GM18951 (cell line): ENCODE results near the gene GALNT13.

Experiments used
- POLR2A ChIP-seq: IDR thresholded peaks from 4 replicates; pipeline ENCODE4 v1.6.1; 2011; ENCODE audit warnings: mild to moderate bottlenecking; ENCODE audit not compliant: insufficient read length, insufficient read depth; ENCODE audit errors: extremely low read depth
- in situ Hi-C: fragments of 300-500 bp; cut with MboI; formaldehyde crosslinking; loops from one replicate; pipeline ENCODE4 v1.12.0; 2022; ENCODE audit warnings: low sequenced_read_pairs, mixed read lengths, inconsistent platforms; ENCODE audit not compliant: unreplicated experiment

GALNT13 gene

DNA sequence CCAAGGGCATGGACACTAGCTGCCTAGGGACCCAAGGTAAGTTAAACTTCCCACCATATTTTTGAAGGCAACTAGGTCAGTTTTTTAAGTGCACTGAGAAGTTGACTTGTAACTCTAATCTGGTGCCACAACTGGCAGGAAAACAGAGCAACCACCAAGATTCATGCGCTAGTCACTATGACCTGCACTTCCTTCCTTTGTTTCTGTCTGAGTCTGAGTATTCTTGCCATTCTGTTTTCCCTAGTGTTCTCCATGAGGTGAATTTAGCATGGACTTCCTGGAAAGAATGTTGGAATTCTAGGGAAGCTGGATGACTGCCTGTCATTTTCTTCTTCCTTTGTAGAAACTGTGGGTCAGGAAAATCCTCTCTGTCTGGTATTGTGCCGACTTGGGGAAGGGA lies 249.0 kb downstream of the GALNT13 start:
- in situ Hi-C loops = no loop called here

DNA sequence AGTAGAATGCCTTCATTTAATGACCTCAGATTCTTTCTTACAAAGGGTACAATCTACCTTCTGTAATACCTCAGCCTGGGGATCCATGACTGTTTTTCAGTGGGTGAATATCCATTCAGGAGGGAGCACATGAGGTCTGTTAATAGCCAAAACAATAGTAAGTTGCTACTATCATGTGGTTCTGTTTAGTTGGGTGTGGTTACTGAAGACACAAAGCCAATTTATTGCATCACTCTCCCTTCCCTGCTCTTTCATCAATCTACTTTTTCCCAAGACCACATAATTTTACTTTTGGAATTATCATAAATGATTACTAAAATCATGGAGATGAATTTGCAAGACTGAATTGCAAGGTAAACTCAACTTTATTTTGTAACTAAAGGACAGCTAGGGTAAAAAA lies 254.2 kb downstream of the GALNT13 start:
- in situ Hi-C loops = no loop called here

More for the DNA sequence above, 249.0 kb downstream of the GALNT13 start:
- no peak for TF ChIP-seq POLR2A

DNA sequence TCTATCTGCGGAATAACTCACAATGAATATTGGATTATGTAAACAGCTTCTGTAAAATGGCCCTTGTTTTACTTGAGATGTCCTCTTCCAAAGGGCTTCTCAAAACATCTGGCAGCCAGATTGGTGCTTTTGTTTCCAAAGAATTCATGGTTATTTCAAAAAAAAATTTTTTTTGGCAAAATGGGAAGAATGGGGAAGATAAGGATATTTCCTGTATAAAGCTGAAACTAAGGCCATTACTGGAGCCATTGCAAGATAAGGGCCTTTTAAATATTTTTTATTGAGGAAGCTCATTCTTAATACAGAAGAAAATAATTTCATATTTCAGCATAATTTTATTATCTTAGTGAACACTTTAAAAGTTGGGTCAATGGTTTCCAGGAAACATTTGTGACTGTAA lies 259.1 kb downstream of the GALNT13 start:
- in situ Hi-C loops = no loop called here
- TF ChIP-seq POLR2A = no peak

More for the DNA sequence above, 254.2 kb downstream of the GALNT13 start:
- no peak for TF ChIP-seq POLR2A

DNA sequence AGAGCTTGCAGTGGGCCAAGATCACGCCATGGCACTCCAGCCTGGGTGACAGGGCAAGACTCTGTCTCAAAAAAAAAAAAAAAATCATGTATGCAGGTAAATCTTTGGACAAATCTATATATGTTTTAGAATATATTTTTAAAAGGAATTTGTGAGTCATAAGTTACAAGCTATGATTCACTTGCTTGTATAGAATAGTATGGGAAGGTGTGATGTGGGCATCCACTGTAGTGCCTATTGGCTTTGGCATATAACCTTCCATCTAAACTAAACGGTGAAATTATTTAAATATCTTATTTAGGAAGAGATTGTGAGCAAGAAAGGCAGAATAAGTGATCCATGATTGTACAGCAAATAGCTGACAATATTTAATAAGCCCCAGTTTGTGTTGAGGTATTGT lies 261.1 kb downstream of the GALNT13 start:
- in situ Hi-C loops = no loop called here
- TF ChIP-seq POLR2A = no peak

DNA sequence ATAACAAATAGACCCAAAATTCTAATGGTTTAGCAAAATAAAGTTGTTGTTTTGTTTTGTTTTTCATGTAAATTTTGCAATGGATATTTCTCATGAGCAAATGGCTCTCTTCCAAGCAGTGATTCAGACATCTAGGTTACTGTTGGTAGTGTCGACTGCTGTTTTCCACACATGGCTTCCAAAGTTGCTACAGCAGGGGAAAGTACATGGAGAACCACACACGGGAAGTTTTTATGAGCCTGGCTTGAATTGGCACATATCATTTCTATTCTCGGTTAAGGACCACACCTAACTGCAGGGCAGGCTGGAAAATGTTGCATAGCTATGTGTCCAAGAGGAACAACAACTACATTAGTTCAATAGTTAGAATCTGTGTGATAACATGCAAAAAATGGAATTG lies 262.1 kb downstream of the GALNT13 start:
- in situ Hi-C loops = no loop called here
- TF ChIP-seq POLR2A = no peak

DNA sequence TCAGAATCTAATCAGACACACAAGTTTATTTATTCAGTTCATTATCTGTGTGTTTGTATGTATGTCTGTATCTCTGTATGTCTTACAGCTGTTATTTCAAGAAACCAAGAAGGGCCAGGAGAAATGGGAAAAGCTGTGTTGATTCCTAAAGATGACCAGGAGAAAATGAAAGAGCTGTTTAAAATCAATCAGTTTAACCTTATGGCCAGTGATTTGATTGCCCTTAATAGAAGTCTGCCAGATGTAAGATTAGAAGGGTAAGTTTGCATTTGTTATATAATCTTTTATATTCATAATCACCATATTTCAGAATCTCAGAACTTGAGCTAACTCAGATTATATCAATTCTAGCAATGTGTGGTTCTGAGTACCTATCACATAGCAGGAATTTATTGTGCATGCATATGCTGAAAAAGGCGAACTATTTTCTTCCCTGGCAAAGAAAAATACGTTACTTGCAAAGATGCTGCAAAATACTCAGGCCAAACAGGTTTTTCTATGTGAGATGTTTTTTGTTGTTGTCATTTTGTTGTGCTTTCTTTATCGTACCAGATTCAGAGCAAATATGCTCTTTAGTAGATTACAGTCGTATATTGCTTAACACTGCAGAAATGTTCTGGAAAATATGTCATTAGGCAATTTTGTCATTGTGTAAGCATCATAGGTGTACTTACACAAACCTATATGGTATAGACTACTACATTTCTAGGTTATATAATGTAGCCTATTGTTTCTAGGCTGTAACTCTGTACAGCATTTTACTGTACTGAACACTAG lies 268.7 kb downstream of the GALNT13 start:
- no peak for TF ChIP-seq POLR2A
- in situ Hi-C loops = no loop called here

DNA sequence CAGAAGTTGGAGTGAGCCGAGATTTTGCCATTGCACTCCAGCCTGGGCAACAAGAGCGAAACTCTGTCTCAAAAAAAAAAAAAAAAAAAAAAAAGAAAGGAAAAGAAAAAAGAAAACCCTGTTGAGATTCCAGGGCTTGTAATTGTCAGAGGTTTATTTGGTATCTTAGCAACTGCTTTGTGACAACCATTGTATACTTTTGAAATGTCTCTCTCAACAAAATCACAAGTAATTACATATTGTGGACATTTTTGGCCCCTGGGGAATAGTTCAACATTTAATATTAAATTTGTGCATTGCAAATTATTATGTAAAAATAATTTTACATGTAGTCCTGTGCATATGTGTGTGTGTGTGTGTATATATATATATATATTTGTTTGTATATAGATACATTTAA lies 270.8 kb downstream of the GALNT13 start:
- TF ChIP-seq POLR2A = no peak
- in situ Hi-C loops = no loop called here

DNA sequence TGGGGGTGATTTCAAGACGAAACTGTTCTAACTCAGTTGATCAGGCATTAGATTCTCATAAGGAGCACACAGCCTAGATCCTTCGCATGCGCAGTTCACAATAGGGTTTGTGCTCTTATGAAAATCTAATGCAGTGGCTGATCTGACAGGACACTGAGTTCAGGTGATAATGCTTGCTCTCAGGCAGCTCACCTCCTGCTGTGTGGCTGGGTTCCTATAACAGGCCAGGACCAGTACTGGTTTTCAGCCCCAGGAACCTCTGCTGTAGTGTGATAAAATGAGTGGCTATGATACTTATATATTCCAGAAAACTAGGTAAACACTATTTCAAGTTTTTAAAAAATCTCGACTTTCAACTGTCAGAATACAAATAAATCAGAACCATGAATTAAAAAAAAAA lies 271.4 kb downstream of the GALNT13 start:
- TF ChIP-seq POLR2A = no peak
- in situ Hi-C loops = no loop called here

DNA sequence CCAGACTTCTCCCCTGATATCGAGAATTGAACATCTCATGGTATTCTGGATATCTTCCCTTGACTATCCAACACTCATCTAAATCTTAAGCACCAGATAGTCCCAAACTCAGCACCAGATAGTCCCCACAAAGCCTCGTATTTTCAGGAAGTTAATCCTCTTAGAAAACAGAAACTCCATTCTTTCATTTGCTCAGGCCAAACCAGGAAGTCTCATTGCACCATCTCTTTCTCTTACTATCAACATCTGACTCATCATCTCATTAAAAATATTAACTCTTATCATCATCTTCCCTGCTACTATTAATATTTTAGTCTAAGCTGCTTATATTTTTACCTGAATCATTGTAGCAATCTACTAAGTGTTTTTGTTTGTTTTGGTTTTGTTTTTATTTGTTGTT lies 286.4 kb downstream of the GALNT13 start:
- in situ Hi-C loops = no loop called here
- TF ChIP-seq POLR2A = no peak

DNA sequence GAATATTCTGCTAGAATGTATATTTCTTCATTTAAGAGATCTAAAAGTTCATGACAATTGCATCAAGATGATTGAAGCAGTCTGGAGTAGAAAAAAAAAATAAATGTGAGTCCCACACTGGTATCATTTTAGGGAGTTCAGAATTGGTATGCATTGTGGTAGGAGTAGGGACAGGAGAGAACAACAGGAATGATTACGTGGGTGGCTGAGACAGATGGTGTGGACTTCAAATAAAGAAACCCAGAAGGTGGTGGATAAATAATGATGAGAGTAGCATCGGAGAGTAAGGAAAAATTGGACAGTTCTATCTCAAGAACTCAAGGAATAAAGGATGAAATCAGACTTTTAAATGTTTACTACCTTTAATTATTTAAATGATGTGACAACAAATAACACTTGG lies 289.6 kb downstream of the GALNT13 start:
- no peak for TF ChIP-seq POLR2A
- in situ Hi-C loops = no loop called here

DNA sequence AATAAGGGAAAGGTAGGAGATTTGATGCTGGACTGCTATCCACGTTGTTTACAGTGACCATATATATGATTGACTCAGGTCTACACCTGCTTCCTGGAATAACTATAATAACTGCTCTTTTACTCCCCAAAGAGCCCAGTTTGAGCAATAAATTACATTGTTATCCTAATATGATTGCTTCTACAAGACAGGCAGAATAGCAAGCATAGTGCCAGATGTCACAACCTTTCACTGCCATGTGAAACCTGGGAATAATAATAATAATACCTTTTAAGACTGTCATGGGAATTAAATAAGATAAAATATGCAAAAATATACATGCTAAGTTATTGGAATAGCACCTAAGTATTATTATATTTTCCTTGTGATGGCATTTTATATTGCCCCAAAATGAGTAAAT lies 298.7 kb downstream of the GALNT13 start:
- TF ChIP-seq POLR2A = no peak
- in situ Hi-C loops = no loop called here

DNA sequence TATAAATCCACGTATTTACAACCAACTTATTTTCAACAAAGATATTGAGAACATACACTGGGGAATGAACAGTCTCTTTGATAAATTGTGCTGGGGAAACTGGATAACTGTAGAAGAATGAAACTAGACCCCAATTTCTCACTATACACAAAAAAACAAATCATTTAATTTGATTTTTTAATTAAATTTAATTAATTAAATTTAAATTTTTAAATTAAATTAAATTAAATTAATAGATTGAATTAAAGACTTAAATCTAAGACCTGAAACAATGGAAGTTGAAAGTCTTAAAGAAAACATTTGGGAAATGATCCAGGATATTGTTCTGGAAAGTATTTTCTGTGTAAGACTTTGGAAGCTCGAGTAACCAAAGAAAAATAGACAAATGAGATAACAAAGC lies 301.4 kb downstream of the GALNT13 start:
- in situ Hi-C loops = no loop called here
- no peak for TF ChIP-seq POLR2A

DNA sequence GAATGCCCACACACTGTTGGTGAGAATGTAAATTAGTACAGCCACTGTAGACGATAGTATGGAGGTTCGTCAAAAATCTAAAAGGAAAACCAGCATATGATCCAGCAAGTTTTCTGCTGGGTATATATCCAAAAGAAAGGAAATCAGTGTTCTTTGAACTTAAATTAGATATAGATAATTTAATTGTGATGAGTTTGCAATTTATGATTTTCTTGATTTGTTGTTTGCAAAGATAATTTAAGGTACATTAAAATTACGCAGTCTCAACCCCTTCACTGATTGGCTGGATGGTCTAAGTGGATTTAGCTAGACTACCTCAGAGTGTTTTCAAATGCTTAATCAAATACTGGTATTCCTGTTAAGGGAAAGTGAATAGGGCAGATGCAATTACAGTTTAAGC lies 302.2 kb downstream of the GALNT13 start:
- in situ Hi-C loops = no loop called here
- TF ChIP-seq POLR2A = no peak

DNA sequence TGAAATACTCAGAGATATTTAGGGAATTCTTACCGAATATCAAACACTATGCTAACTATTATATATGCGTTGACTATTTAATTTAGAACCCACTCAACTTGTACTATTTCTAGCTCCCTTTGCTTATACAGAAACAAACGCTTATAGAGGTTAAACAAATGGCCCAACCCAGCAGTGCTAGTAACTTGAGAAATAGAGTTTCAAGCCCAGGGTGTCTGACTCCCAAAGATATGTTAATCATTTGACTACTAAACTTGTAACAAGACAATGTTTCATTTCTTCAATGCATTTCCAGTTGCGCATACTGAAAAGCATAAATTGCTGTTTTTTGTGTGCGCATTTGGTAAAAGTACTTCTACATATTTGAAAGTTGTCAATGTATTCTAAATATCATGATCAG lies 310.3 kb downstream of the GALNT13 start:
- TF ChIP-seq POLR2A = no peak
- in situ Hi-C loops = no loop called here

DNA sequence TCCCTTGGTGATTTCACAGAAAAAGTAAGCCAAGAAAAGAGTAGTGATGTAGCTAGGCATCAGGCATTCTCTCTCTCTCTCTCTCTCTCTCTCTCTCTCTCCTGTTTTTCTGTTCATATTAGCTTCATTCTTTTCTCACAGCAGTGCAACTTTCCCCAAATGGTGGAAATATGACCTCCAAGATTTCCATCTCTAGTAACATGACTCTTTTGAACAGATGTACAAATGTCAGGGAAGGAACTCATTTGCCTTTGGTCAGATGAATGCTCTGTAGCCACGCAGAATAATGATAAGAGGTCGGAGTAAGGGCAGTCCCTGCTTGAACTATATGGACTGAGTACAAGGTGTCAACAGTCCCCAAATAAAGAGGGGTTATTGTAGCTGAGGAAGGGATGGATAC lies 316.2 kb downstream of the GALNT13 start:
- no peak for TF ChIP-seq POLR2A
- in situ Hi-C loops = no loop called here

DNA sequence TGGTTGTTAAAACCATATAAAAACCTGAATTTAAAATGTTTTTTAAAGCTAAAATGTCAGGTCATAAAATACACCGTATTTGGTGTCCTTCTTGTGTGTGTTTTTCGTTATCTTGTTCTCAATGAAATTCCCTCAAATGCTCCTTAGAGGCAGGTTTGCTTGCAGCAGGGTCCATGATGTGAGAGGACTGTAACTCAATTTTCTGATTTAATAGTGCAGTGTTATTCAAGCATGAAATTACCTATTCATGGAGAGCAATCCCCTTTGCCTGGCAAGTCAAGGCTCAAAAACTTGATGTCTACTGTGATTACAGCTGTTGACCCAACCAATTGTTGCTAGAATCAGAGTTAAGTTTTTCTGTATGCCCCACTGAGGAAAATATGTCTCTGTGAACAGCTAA lies 318.2 kb downstream of the GALNT13 start:
- TF ChIP-seq POLR2A = no peak
- in situ Hi-C loops = no loop called here
